AG09309 (cell line): ENCODE results near the gene LRCH3.
"Not testable (repeated sequence)": the region's sequence is repeated elsewhere in the genome, so short reads cannot be mapped to it uniquely, and the experiment has no call there.

Source experiments
- DNase-seq: peaks from one replicate; pipeline ENCODE4 v3.0.0-alpha.2; 2010; ENCODE audit warnings: low read depth
- H3K4me3 ChIP-seq: 2 replicates; pipeline ENCODE4 v1.5.1; 2011; ENCODE audit warnings: mild to moderate bottlenecking, low read depth, low read length, moderate library complexity; ENCODE audit not compliant: control insufficient read depth
- CTCF ChIP-seq: IDR thresholded peaks from 2 replicates; pipeline ENCODE4 v1.5.1; 2011; ENCODE audit warnings: mild to moderate bottlenecking, low read depth, low read length, inconsistent platforms; ENCODE audit not compliant: insufficient read depth, control insufficient read depth; ENCODE audit errors: missing control alignments

Gene LRCH3

GRCh38 chr3:197901626-197902025, 110.6 kb downstream of the LRCH3 start:
- no peak for DNase-seq
- TF ChIP-seq CTCF: no peak
- H3K4me3 ChIP-seq: no peak overlapping the region

GRCh38 chr3:197906023-197906849, 115.2 kb downstream of the LRCH3 start:
- DNase-seq: peak; percentile 88
- H3K4me3 ChIP-seq: no peak overlapping the region
- TF ChIP-seq CTCF: peak; percentile 96

GRCh38 chr3:197906850-197907187, 115.8 kb downstream of the LRCH3 start:
- H3K4me3 ChIP-seq: no peak overlapping the region
- no peak for TF ChIP-seq CTCF
- no peak for DNase-seq

GRCh38 chr3:197907196-197907595, 116.1 kb downstream of the LRCH3 start:
- TF ChIP-seq CTCF: no peak
- H3K4me3 ChIP-seq: no peak overlapping the region
- DNase-seq: no peak

GRCh38 chr3:197908550-197908949, 117.5 kb downstream of the LRCH3 start:
- not testable (repeated sequence) for H3K4me3 ChIP-seq, DNase-seq

GRCh38 chr3:197908957-197909701, 118.1 kb downstream of the LRCH3 start:
- TF ChIP-seq CTCF: no peak
- H3K4me3 ChIP-seq: no peak overlapping the region
- DNase-seq: no peak
